Vagina (tissue), 2 donors: ENCODE results near the gene GAS7.

Experiments
- POLR2A ChIP-seq, 2 donors: fragments of 450-650 bp; IDR thresholded peaks; one replicate each; pipeline ENCODE4 v1.6.1; 2017; ENCODE audit warnings: antibody characterized with exemption in 2 of 2, mild to moderate bottlenecking in 2 of 2, moderate library complexity in 2 of 2
- TF ChIP-seq, protein P1 (sequence below), 3 experiments: fragments of 450-650 bp in 2 of 3; fragments of 200-600 bp in 1 of 3; sonication (generic) in 1 of 3; IDR thresholded peaks; one replicate each; pipeline ENCODE4 v1.5.1; 2017 to 2019; ENCODE audit warnings: antibody characterized with exemption in 3 of 3, mild to moderate bottlenecking in 2 of 3, moderate library complexity in 2 of 3

DNA sequence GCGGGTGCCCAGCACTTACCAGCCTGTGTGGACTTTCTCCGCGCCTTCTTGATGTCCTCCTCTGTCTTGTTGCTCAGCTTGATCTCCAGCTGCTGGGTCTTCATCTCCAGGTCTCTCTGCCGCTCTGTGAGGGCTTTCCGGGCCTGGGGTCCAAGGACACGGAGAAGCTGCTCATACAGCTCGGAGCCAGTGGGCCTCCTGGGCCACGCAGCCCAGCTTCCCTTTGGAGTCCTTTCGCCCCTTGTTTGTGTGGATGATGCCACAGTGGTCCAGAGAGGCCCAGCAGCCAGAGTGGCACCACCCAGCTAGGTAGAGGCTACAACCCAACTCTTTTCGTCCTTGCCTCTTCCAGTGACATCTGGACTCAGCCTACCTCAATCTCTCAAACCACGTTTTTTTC is 272.9 kb downstream of the GAS7 start:
- TF ChIP-seq, protein P1, sequence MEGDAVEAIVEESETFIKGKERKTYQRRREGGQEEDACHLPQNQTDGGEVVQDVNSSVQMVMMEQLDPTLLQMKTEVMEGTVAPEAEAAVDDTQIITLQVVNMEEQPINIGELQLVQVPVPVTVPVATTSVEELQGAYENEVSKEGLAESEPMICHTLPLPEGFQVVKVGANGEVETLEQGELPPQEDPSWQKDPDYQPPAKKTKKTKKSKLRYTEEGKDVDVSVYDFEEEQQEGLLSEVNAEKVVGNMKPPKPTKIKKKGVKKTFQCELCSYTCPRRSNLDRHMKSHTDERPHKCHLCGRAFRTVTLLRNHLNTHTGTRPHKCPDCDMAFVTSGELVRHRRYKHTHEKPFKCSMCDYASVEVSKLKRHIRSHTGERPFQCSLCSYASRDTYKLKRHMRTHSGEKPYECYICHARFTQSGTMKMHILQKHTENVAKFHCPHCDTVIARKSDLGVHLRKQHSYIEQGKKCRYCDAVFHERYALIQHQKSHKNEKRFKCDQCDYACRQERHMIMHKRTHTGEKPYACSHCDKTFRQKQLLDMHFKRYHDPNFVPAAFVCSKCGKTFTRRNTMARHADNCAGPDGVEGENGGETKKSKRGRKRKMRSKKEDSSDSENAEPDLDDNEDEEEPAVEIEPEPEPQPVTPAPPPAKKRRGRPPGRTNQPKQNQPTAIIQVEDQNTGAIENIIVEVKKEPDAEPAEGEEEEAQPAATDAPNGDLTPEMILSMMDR (IDR thresholded peaks at IDR 0.05): no peak
- TF ChIP-seq POLR2A (IDR thresholded peaks at IDR 0.05): no peak
